Stimulated activated CD4-positive, alpha-beta T cell treated with anti-CD3 and anti-CD28 coated beads, Interleukin-1b, Interleukin-23, amount 100 ng/mL, for 48 hours (primary cell): ENCODE measurements around the gene RETREG2.

Experiments
- DNase-seq: peaks from one replicate; pipeline ENCODE4 v3.0.0-alpha.2; 2020

RETREG2 gene

GRCh38 chr2:219216535-219216915 is 38.5 kb downstream of the RETREG2 start:
- DNase-seq: no peak

GRCh38 chr2:219218217-219218731 is 40.2 kb downstream of the RETREG2 start:
- DNase-seq: no peak

DNA sequence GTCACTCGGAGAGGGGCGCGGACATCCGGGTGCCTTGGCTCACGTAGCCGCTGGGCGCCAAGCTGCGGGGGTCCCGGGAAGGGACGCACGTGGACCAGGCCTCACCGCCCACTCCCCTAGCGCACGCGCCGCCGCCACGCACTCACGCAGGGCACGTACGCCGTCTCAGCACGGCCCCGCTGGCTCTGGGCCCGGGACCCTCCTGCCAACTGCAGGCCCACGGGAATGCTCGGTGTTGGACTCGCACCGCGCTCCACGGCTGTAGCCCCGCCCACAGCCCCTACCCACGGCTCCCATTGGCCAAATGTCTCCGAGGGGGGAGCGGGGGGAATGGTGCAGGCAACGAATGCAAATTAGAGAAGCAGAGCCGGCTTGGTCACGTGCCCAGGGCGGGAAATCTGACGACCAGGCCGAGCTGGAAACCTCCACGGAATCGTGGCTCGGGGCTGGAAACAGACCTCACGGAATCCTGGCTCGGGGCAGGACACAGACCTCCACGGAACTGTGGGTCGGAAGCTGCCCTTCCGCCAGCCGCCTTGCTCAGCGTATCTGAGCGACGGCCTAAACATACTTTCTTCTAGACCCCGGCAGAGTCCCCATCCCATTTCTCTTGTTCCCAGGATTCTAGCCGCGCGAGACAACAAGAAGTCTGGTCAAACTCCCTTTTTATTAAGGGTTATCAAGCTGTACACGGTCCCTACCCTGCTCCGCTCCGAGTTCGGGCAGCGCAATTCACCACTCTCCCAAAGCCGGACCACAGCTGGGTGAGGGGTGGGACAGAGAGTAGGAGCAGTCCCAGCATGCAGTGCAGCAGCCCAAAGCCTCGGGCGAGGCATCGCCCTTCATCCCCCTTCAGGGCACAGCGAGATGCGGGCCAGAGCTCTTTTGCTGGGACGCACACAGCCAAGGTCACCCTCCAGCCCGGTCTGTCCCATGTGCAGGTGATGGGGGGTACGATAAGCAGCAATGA is 40.9 kb downstream of the RETREG2 start, which contains the start of gene ABCB6:
Gene ABCB6 (minus strand): TSS at position 227 of the 970 bp plus-strand sequence. CDS start 285 bp downstream, outside the sequence.
- DNase-seq: peak; percentile 91

GRCh38 chr2:219219784-219220532 is 41.9 kb downstream of the RETREG2 start:
- no peak for DNase-seq

- DNase-seq: no peak
These were observed 42.8 kb downstream of the RETREG2 start for GRCh38 chr2:219220652-219221402.

DNA sequence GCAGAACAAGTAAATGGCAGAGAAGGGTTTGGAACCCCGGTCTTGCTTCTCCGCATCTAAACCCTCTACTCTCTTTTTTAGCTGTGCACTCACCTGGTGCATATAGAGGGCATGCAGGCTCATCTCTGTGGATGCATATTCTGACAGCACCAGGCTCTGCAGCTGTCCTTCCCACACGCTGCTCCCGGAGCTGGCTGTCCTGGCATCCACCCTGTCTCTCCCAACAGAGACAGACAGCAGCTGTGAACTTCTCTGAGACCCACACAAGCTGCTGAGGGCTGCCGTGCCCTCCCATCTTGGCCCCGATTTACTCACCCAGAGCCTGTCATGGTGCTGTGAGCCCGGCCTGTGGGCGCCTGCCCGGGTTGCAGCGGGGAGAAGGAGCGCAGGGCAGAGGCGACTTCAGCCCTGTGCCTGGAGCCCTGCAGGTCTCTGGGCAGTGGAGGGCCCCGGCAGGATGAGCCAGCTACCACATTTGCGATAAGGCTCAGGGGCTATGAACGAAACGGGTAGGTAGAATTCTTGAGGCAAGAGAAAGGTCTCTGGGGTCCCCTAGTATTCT is 44.0 kb downstream of the RETREG2 start:
- no peak for DNase-seq

GRCh38 chr2:219223831-219224610 is 45.9 kb downstream of the RETREG2 start:
- DNase-seq: no peak

GRCh38 chr2:219225350-219225749 is 47.3 kb downstream of the RETREG2 start:
- DNase-seq: no peak

DNA sequence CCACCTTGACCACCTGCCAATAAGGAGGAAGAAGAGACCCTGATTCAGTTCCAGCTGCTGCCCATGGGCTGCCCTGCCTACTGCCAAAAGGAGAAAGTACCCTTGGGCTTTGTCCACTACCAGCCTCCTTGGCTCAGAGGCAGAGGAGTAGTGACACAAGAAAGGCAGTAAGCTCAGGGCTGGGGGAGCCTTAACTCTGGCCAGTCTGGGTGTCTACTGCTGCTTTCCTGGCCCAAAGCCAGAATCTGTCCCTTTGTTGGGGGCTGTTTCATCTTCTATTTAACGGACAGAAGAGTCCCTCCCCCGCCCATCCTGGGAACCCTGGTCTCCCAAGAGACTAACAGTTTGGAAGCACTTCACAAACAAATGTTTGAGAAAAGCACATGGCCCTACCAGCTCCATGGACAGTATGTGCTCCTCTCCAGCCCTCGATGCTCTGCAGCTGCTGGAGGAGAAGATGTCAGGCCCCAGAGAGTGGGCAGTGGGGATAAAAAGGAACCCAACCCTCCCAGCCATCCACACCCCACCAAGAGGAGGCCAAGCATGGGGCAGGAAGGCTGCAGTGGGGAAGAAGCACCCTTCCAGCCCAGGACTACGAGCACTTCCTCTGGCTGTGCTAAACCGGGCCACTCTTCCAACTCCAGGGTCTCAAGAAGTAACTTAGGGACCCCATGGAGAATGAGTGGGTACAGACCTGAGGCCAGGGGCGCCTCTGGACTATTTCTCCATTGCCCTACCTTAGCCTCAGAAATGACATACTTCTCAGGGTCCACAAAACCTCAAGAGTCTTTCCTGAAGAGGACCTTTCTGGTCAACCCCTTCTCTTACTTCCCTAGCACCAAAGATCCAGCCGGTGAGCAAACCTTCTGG is 50.2 kb downstream of the RETREG2 start:
- DNase-seq: no peak

DNA sequence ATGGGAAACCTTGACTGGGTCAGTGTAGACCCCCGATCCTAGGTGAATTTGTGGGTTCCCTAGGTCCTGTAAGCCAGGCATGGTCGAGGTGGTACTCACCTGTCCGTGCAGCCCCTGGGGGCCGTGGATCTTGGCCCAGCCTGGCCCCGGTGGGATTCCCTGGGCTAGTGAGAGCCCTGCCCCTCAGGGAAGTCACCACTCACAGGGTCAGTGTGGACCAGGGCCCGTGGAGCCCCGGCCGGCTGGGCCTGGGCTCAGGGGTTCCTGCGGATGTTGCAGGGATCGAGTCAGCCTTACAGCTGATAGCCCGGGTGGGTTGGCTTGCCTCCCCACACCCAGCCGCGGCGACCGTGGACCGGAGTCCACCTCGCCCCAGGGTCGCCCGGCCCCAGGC is 50.8 kb downstream of the RETREG2 start:
- no peak for DNase-seq

DNA sequence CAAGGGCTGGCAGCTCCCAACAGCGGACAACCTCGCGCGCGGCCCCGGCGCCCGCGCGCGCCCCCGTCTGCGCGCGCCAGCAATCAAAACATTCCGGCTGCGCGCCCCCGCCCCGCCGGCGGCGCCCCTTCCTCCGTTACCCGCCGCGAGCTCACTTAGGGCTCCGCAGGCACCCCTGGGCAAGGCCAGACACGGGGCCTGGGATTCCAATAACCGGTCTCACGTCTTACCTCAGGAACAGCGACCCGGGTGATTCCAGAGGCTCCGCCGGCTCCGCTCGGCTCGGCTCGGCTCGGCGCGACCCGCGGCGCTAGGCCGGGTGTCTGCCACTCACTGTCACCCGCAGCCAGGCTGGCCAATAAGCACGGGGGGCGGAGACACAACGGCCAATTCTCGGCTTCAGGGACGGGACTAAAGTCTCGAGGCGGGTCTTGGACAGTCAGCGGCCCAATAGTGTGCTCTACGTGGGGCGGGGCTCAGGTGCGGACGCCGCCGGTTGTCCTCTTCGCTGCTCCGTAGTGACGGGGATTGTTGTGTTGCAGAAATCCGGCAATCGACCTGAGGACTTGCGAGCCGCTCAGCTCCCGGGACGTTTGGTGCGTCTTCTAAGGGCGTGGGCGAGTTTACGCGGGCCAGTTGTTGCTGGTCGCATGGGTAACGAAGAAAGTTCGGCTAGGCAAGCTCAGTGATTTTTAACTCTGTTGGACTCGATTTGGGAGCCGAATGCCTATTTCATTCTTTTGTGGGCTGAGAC is 51.4 kb downstream of the RETREG2 start, which contains the start of the genes ANKZF1 and ATG9A:
Gene ANKZF1 (plus strand): TSS at position 502 of the 754 bp plus-strand sequence. CDS start 452 bp downstream, outside the sequence.
Gene ATG9A (minus strand): TSS at position 332 of the 754 bp plus-strand sequence. CDS start 1,612 bp downstream, outside the sequence.
- peak; percentile 99 for DNase-seq

GRCh38 chr2:219230059-219230540 is 52.0 kb downstream of the RETREG2 start:
- DNase-seq: peak; percentile 67

GRCh38 chr2:219234331-219234730 is 56.3 kb downstream of the RETREG2 start:
- DNase-seq: no peak
